Ovary (tissue), 3 donors: ENCODE measurements around the gene ZNF398.

Source experiments
- EP300 ChIP-seq: sonication (generic); formaldehyde crosslinking; IDR thresholded peaks from one replicate; pipeline ENCODE4 v1.6.1; 2017; ENCODE audit warnings: antibody characterized with exemption
- TF ChIP-seq, protein P1 (sequence below), 3 donors: fragments of 450-650 bp in 2 of 3; fragments of 200-600 bp in 1 of 3; IDR thresholded peaks; one replicate each; pipeline versions ENCODE4 v1.5.1 to v1.8.0; 2016 to 2022; ENCODE audit warnings: antibody characterized with exemption in 3 of 3, mild to moderate bottlenecking in 1 of 3
- donor health status: DM: no; HTN: no; CAD: no.

DNA sequence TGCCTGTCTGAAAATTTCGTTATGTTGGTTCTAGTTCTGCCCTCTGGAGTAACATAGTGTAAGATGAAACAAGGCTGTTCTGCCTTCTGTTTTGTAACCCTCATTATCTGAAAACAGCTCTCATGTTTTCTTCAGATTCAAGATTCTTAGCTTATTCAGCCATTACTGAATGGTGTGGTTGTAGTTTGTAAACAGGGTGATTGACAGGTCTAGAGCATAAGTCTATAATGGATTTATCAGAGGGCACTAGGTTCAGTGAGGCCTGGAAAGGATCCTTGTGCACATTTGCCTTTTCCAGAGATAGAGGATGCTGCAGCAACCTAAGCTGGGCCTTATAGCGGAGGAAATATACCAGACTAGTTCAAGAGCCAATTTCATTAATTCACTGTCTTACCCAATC is 6.1 kb downstream of the ZNF398 start:
- TF ChIP-seq, protein P1, sequence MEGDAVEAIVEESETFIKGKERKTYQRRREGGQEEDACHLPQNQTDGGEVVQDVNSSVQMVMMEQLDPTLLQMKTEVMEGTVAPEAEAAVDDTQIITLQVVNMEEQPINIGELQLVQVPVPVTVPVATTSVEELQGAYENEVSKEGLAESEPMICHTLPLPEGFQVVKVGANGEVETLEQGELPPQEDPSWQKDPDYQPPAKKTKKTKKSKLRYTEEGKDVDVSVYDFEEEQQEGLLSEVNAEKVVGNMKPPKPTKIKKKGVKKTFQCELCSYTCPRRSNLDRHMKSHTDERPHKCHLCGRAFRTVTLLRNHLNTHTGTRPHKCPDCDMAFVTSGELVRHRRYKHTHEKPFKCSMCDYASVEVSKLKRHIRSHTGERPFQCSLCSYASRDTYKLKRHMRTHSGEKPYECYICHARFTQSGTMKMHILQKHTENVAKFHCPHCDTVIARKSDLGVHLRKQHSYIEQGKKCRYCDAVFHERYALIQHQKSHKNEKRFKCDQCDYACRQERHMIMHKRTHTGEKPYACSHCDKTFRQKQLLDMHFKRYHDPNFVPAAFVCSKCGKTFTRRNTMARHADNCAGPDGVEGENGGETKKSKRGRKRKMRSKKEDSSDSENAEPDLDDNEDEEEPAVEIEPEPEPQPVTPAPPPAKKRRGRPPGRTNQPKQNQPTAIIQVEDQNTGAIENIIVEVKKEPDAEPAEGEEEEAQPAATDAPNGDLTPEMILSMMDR (IDR thresholded peaks at IDR 0.05), result no peak
- no peak for TF ChIP-seq EP300
